OCI-LY3 (cell line): ENCODE results near the gene ASTN2.
"Not testable (repeated sequence)": the region's sequence is repeated elsewhere in the genome, so short reads cannot be mapped to it uniquely, and the experiment has no call there.

Experiments used
- EZH2phosphoT487 ChIP-seq: fragments of 200-600 bp; shearing (Covaris generic); IDR thresholded peaks from 2 replicates; pipeline ENCODE4 v1.6.1; 2018; ENCODE audit warnings: antibody characterized with exemption, mixed run types, low read depth
- TF ChIP-seq, protein P1 (sequence below): fragments of 200-600, 300-600 bp; sonication (generic); IDR thresholded peaks from 2 replicates; pipeline ENCODE4 v1.5.1; 2014; ENCODE audit warnings: antibody characterized with exemption, low read length, low read depth

DNA sequence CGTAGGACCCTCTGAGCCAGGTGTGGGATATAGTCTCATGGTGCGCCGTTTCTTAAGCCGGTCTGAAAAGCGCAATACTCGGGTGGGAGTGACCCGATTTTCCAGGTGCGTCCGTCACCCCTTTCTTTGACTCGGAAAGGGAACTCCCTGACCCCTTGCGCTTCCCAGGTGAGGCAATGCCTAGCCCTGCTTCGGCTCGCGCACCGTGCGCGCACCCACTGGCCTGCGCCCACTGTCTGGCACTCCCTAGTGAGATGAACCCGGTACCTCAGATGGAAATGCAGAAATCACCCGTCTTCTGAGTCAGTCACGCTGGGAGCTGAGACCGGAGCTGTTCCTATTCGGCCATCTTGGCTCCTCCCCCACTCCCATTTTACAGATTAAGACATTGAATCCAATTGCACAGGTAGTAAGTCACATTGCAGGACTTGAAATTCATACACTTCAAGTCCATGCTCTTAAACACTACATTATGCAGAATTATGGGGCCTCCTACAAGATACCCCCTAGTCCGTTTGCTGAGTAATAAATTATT lies 343.1 kb downstream of the ASTN2 start:
- TF ChIP-seq, protein P1, sequence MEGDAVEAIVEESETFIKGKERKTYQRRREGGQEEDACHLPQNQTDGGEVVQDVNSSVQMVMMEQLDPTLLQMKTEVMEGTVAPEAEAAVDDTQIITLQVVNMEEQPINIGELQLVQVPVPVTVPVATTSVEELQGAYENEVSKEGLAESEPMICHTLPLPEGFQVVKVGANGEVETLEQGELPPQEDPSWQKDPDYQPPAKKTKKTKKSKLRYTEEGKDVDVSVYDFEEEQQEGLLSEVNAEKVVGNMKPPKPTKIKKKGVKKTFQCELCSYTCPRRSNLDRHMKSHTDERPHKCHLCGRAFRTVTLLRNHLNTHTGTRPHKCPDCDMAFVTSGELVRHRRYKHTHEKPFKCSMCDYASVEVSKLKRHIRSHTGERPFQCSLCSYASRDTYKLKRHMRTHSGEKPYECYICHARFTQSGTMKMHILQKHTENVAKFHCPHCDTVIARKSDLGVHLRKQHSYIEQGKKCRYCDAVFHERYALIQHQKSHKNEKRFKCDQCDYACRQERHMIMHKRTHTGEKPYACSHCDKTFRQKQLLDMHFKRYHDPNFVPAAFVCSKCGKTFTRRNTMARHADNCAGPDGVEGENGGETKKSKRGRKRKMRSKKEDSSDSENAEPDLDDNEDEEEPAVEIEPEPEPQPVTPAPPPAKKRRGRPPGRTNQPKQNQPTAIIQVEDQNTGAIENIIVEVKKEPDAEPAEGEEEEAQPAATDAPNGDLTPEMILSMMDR = not testable (repeated sequence)
- not testable (repeated sequence) for TF ChIP-seq EZH2phosphoT487
